Colon (tissue), 2 donors: ENCODE measurements around the gene OMD.

Experiments
- FAIRE-seq: peaks from 2 replicates; lab custom pipeline; 2012; peaks lifted over from hg19 to GRCh38; lab: Jason Lieb, UNC
- donor health status: control.
- donor health status: control.

OMD gene

DNA sequence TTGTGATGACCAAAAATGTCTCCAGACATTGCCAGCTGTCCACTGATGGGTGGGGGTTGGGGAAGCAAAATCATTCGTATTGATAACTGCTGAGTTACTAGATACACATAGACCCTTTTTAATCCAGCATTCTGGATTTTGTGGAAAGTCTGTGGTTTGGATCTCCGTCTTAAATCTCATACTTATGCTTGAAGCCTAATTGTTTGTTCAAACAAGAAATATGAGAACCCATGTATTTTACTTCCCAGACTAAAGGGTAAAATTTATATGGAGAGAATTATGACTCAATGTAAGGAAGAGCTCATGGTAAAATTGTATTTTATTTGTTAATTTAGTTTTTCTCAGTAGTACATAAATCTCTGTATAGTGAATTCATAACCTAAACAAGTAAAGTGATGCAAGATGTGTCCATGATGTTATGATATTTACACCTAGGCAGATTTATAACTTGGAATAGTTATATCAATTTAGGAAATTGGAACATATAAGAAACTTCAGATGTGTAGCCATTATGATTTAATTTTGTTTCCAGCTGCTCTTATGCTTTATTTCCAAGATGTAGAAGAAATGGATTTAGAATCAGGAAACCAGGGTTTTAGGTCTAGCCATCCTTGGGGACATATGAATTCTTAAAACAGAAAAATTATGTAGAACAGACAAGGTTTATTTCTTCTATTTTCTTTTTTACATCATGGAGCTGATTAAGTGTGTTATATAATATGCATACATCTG is 15.4 kb downstream of the OMD start:
- FAIRE-seq, result no peak

DNA sequence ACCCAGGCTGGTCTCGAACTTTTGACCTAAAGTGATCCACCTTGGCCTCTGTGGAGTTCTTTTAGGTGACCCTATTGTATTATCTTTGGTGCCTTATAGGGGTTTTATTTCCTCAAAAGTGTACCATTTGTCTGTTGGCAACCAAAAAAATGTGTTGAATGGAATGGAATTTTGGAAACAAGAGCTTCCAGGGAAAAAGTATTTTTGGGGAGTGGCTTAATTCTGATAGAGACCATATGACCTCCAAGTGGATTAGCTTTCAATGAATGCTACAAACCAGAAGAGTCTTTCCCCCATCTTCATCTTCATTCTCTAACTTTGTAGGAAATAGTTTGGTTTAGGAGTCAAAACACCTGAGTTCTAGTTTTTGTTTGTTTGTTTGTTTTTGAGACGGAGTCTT is 16.5 kb downstream of the OMD start:
- FAIRE-seq, result no peak

DNA sequence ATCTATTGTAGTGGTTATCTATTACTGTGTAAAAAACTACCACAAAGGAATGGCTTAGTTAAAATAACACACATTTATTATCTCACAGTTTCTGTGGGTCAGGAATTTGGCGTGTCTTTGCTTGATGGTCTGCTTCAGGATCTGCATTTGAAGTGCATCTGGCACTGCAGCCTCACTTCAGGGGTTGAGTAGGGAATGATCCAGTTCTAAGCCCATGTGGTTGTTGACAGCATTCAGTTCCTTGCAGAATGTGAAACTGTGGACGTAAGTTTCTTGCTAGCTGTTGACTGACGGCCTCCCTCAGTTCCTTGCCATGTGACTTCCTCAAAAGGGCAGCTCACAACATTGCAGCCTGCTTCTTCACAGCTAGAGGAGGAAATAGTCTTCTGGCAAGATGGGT is 17.8 kb downstream of the OMD start:
- no peak for FAIRE-seq

DNA sequence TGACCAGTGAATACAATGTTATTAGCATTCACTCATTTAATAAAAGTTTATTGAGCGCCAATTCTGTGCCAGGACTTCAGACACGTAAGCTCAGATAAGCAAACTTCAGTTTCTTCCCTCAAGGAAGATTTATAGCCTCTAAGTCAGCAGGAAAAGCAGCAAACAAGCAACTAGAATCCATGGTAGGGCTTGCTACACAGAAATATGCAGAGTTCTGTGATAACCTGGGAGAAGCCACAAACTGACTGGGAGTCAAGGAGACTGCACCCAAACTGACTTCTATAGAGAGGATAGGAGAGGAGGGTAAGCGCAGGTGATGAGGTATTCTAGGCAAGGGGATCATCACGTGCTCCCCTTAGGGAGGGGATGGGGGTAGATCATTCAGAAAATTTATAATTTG is 18.5 kb downstream of the OMD start:
- FAIRE-seq, result no peak

DNA sequence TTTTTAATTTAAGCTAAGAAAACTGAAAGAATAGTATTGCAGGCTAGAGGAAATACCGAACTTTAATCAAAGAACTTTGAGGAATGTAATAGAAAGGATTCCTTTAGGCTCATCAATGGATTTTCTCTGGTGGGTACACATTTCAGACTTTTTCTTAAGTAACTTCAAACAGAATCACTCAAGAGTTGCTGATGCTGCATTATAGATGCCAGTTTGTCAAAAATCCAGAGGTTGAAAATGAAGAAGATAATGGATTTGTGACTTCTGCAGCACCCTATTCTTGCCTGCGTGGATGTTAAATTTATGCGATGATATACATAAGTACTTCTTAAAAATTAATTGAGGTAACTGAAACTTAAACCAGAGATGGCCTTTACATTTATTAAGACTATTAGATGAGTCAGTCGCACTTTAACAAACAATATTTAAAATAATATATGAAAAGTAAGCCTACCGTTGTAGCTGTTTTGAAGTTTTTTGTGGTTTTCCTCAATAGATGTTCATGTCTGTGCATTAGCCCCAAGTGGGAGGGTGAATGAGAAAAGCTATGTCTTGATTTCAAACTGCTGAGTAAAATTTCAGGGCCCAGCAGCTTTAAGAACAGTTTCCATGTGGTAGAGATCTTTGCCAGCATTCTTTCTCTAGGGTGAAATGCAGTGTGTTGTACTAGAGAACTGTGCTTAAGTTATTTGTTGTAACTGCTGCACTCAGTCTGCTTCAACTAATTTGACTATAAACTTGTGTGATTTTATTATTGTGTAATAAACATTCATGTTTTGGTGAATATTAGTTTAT is 20.0 kb downstream of the OMD start, which contains the start of gene OGN:
Gene OGN (minus strand): TSS at position 537 of the 795 bp plus-strand sequence. CDS start 1,171 bp downstream, outside the sequence.
- no peak for FAIRE-seq

DNA sequence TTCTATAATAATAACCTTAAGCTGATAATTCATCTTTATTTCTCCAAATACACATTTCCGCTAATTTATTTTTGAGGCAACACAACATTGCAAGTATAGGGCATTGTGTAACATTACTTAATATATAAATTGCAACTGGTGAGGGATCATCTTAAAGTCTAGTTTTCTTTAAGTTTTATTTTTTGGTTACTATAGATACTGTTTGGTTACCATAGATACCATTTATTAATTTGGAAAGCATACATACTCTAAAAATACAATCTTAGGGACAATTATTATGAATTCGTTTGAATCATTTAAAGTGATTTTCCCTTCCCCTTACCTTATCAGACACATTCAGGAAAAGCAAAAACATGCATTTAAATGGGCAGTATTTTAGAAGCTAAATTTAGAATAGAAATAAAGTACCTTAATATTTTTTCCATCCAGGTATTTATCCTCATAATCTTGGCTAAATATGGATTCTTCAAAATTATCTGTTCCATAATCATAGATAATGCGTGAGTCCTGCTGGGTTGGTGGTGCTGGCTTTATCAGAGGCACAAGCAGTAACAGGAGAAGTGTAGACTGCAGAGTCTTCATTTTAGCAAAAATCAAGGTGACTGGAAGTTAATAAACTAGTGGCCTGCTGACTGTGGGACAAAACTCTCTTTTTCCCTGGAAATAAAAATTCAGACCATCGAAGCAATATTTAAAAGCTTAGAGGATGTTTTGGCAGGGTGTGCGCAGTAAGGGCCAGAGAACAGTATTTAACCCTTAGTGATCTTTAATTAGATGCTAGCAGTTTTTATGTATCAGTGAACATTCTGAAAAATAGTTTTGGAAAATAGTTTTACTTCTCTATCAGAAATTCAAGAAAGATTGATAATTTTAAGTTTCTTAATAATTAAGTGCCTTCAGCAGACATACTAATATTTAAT is 21.2 kb downstream of the OMD start:
- peak; percentile 68 for FAIRE-seq

DNA sequence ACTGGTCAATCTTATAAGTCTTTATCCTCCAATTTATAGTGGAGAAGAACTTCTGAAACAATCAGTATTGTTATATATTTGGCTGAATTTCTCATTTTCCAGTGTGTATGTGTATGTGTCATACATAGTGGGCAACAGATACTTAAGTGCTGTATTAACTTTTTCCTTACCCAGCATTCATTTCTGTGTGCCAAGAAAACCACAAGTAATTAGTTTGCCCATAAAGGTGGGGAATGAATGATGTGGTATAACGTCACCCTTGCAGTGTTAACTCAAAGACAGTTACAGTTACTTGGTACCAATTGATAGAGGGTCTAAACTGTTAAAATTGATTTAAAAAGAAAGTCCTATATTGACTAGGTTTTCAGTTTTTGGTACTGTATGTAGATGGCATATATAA is 21.9 kb downstream of the OMD start:
- no peak for FAIRE-seq

DNA sequence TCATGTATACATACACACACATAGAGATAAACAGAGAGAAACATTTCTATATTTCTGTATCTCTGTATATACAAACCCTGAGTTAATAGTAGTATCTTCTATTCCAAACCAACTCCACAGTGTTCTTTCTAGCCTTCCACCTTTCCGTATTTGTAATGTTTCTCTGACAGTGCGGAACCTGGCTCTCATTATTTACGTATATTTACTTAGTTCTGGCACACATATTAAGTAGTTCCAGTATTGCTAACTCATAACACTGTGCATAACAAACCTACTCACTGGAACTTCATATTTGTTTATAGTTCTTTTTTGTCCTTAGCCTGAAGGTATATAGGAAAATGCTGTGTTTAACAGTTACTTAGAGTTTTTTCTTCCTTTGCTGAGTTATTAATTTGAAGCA is 26.4 kb downstream of the OMD start:
- no peak for FAIRE-seq

DNA sequence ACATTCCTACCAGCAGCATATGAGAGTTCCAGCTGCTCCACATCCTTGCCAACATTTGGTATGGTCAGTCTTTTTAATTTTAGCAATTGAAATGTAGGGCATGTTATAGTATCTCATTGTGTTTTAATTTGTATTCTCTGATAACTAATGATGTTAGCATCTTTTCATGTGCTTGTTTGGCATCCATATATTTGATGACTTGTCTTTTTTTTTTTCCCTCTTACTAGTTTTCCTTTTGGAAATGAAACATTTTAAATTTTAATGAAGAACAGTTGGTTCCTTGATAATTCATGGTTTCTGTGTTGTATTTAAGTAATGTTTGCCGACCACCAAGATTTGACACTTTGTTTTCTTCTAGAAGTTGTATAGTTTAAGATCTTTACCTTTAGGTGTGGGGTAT is 28.7 kb downstream of the OMD start:
- no peak for FAIRE-seq

DNA sequence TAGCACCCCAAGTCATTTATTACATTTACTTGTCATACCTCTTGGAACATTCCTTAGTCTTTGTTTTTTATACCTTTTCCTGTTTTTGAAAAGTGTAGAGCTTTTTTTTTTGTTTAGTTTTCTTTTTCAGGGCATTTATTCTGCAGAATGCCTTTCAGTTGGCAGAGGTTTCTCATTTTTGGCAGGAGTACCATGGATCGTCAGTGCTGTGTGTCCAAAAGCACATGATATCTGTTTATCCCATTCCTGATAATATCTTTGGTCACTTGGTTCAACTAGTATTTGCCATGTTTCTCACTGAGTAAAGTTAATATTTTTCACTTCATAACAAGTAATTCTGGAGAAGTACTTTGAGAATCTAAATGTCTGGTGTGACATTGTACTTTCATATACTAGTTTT is 30.6 kb downstream of the OMD start:
- FAIRE-seq, result no peak

DNA sequence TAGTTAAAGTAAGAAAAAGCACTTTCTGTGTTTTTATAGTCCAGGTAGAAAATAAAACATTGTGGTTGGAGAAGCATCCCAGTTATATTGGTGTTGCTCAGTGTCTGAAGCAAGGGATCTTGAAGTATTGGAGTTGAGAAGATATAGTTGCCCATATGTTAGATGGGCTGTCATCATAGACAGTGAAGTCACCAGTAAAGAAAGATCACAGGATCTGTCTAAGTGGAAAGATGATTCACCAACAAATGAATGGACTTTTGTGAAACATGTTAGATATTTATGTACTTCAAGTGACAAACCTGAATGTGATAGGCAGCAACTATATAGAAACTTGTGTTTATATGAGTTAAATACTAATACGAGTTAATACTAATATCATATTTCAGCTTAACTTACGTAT is 31.6 kb downstream of the OMD start:
- FAIRE-seq, result no peak

DNA sequence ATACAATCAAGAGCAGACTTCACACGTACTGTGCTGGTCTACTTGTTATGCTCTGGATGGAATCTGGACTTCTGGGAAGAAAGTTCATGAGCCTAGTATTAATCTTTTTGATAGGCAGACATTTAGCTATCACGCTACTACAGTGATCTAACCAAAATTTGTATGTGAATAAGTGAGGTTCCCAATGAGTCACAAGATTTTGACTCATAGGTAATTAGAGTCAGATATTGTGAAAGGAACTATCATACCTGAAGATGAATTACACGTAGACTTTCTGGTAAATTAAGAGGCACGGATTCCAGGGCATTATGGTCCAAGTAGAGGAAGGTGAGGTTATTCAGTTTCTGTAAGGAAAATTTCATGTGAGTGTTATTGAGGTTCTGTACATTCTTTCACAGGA is 38.3 kb downstream of the OMD start:
- FAIRE-seq, result no peak

DNA sequence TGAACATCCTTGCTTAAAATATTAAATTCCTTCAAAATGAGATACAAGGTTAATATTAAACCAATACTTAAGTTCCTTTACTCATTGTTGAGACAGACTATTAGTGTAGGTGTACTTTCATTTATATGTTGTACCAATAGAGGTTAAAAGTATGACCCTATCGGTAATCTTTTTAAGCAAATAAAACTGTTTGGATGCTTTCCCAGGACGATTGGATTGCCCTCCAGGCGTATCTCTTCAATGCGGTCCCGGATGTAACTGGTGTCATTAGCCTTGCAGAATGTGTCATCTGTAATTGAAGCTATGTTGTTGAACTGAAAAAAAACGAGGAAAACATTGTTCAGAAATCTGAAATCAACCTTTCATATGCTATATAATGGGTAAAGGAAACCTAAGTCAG is 38.8 kb downstream of the OMD start:
- FAIRE-seq, result no peak

DNA sequence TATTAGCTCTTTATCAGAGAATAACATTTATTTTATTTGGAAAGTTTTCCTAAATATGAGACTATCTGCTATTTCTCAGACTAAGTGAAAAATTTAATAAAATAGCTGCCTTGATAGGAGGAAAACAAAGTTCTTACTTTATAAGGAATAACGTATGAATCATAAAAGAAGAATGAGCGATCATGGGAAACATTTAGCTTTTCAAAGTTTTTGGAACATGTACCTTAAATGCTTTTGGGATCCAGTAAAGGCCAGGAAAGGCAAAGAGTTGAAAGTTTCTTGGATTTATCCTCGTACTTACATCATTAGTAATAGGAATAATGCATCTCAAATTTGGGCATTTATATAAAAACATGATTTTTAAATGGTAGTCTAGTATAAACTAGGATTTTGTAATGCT is 39.3 kb downstream of the OMD start:
- FAIRE-seq, result no peak

DNA sequence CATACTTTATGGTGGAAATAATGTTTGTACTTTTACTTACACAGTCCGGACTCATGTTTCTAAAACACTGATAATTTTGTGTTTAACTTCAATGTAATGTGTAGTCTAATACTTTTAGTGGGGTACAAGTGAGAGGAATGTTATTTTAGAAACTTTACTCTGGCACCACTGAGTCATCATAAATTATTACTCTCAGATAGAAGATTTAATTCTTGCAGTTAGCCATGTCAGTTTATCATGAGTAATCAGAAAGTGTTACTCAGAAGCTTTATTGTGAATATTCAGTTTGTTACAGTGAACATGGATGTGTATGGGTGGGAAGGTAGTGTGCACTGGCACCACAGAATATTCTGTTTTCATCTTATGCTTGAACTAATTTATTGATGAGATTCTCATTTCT is 39.9 kb downstream of the OMD start:
- FAIRE-seq, result no peak

DNA sequence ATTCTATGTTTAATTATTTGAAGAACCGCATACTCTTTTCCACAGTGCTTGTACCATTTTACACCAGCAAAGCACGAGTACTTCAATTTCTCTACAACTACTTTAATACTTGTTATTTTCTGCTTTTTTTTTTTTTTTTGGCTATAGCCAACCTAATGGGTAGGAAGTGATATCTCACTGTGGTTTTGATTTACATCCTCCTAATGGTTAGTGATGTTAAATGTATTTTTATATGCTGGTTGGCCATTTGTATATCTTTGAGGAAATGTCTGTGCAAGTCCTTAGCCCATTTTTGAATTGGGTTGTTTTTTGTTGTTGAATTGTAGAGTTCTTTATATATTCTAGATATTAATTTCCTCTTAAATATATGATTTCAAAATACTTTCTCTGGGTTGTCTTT is 42.5 kb downstream of the OMD start:
- FAIRE-seq, result no peak

DNA sequence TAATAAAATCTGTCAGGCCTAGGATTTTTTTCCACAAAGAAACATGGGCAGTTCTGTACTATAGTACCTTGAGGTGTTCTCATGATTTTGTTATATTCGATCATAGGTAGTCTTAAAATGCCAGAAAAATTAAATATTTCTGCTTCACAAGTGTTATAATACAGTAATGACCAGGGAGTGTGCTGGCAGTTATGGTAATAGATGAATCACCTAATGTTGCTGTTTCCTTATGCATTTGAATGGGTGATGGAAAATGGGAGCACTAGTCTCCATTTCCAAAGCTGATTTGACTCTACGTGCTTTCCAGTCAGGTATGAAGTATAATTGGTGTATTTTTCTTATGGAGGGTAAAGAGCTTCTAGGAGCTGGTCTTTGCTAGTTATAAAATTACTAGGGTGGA is 43.7 kb downstream of the OMD start:
- no peak for FAIRE-seq

DNA sequence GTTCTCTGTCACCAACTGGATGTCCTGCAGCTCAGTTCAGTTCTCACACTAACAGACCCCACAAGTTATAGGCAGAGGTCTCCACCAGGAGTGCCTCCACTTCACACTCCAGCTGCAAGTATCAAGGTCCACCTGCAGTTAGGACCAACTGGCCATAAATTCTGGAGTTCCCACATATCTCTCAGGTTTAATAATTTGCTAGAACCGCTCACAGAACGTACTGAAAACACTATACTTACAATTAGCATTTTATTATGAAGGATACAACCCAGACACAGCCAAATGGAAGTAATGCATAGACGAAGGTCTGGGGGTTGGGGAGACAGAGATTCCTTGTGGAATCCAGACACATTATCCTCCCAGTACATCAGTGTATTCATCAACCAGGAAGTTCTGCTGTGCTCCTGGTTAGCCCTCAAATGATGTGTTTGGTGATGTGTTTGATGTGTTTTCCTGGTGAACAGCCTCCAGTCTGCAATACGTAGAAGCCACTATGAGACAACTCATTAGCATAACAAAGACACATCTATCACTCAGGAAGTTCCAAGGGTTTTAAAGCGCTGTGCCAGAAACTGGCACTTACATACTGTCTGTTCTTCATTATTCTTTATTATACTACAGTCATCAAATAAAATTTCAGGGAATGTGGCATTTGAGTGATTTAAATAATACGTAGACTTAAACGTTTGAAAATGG is 45.3 kb downstream of the OMD start:
- no peak for FAIRE-seq

DNA sequence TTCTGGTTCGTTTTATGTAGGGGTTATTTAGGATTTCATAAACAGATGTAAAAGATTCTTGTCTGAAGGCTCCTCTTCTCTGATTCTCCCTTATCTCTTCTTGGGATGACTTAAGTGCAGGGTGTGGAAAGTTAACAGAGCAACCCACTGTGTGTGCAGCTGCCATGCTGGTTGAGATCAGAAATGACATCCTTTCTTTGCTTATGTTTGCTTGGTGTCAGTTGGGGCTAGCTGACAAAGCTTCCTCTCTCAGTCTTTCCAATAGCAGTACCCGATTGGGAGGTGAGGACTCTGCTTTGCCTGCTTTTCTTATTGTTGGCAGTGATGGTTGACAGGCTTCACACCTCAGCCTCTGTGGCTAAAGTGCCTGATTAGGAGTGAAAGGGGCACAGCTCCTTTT is 46.4 kb downstream of the OMD start:
- FAIRE-seq, result no peak

DNA sequence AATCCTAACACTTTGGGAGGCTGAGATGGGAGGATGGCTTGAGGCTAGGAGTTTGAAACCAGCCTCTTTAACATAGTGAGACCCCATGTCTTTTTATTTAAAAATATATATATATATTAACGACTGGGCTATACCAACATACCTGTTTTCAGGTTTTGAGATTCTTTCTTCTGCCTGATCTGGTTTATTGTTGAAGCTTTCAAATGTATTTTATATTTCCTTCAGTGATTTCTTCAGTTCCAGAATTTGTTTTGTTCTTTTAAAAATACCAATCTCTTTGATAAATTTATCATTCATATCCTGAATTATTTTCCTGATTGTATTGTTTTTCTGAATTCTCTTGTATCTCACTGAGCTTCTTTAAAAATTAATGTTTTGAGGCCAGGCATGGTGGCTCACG is 51.1 kb downstream of the OMD start:
- FAIRE-seq, result no peak

DNA sequence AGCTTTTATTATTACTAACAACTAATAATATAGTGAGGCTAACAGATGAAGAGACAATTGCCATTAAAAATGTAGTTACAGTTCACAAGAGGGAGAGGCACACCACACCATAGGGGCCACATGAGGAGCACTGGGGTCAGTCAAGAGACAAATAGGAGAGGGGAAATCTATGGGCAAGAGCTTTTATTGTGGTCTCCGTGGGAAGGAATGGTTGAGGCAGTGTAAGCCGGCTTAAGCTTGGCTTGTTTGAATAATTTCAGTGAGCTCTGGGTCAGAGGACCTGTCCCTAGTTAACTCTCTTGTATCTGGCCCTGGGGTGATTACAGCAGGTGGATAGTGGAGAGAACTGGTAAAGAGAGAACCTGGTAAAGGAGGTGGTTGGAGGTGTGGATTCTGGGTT is 55.2 kb downstream of the OMD start:
- no peak for FAIRE-seq
